ENCODE results near the gene CTTNBP2NL. TPM values are rescaled to one million over a fixed set of nuclear protein-coding genes. Genes with fewer than 3 reads are reported as not detected.
"Not testable (repeated sequence)": the region's sequence is repeated elsewhere in the genome, so short reads cannot be mapped to it uniquely, and the experiment has no call there.

The CTTNBP2NL gene
- polyA plus RNA-seq, 1 experiment: 17.2 TPM

DNA sequence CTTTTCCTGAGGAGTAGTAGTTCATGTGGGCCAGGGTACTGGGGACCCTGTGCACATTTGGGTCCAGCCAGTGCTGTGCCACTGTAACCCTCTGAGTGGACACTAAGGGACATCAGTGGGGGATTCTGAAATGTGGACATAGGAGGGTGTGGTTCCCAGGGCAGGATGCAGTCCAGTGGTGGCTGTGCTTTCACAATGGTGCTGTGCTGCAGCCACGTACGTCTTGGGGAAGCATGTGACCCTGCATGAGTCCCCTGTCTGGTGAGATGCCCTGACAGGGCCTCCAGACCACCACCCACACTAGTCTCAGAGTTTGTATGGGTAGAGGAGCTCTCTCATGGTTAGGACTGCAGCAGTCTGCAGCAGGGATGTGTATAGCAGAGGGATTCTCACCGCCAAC, 75.0 kb downstream of the CTTNBP2NL start:
- POLR2A ChIA-PET: no interaction called here
- H3K4me3 ChIP-seq (ENCODE audit: low read depth, low read length): no peak overlapping the region
- no peaks in the 10 kb centered on the region for H3K36me3 ChIP-seq (ENCODE audit: control insufficient read depth, insufficient read depth, low read length)
- no peak for TF ChIP-seq CTCF (IDR thresholded peaks at IDR 0.05; ENCODE audit: insufficient read depth, low read depth, low read length)
- CTCF ChIA-PET: interaction anchor here (0.7 kb wide), 1 partner anchor 10 kb away, joined by 3 read pairs; no protein-coding TSS in a partner anchor
- DNase-seq (ENCODE audit: low read depth): no peak
- H3K27me3 ChIP-seq (ENCODE audit: control insufficient read depth, insufficient read depth, low read length): no peaks in the 10 kb centered on the region

- CTCF ChIA-PET: interaction anchor here (0.6 to 0.8 kb wide), 2 partner anchors 81 to 198 kb away, joined by 3 to 4 read pairs; no protein-coding TSS in a partner anchor
- TF ChIP-seq CTCF (IDR thresholded peaks at IDR 0.05; ENCODE audit: insufficient read depth, low read depth, low read length): no peak
- POLR2A ChIA-PET: no interaction called here
- Histone ChIP-seq H3K4me3 (ENCODE audit: low read depth, low read length) (no peak overlapping the region), H3K27me3 (ENCODE audit: control insufficient read depth, insufficient read depth, low read length) (no peaks in the 10 kb centered on the region), H3K36me3 (ENCODE audit: control insufficient read depth, insufficient read depth, low read length) (no peaks in the 10 kb centered on the region)
- DNase-seq (ENCODE audit: low read depth): no peak
Measured at GRCh38 chr1:112472142-112472541, 76.1 kb downstream of the CTTNBP2NL start.

GRCh38 chr1:112477550-112477949, 81.5 kb downstream of the CTTNBP2NL start:
- no peak for TF ChIP-seq CTCF (IDR thresholded peaks at IDR 0.05; ENCODE audit: insufficient read depth, low read depth, low read length)
- no peaks in the 10 kb centered on the region for H3K36me3 ChIP-seq (ENCODE audit: control insufficient read depth, insufficient read depth, low read length)
- no peak overlapping the region for H3K4me3 ChIP-seq (ENCODE audit: low read depth, low read length)
- no peak for DNase-seq (ENCODE audit: low read depth)
- CTCF ChIA-PET: interaction anchor here (0.8 to 2.2 kb wide), 2 partner anchors 12 to 196 kb away, joined by 3 to 7 read pairs; no protein-coding TSS in a partner anchor
- POLR2A ChIA-PET: no interaction called here
- H3K27me3 ChIP-seq (ENCODE audit: control insufficient read depth, insufficient read depth, low read length): no peaks in the 10 kb centered on the region

DNA sequence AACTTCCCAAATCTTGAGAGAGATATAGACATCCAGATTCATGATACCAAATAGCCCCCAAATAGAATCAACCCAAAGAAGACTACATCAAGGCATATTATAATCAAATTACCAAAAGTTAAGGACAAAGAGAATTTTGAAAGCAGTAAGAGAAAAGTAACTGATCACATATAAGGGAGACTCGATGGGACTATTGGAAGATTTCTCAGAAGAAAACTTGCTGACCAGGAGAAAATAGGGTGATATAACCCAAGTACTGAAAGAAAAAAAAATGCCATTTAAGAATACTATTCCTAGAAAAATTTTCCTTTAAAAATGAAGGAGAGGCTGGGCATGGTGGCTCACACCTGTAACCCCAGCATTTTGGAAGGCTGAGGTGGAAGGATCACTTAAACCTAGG, 82.3 kb downstream of the CTTNBP2NL start:
- Histone ChIP-seq H3K4me3 (ENCODE audit: low read depth, low read length) (no peak overlapping the region), H3K36me3 (ENCODE audit: control insufficient read depth, insufficient read depth, low read length) (no peaks in the 10 kb centered on the region), H3K27me3 (ENCODE audit: control insufficient read depth, insufficient read depth, low read length) (no peaks in the 10 kb centered on the region)
- POLR2A ChIA-PET: no interaction called here
- no peak for TF ChIP-seq CTCF (IDR thresholded peaks at IDR 0.05; ENCODE audit: insufficient read depth, low read depth, low read length)
- CTCF ChIA-PET: interaction anchor here (0.8 kb wide), 1 partner anchor 195 kb away, joined by 3 read pairs; no protein-coding TSS in a partner anchor
- no peak for DNase-seq (ENCODE audit: low read depth)

- POLR2A ChIA-PET; DNase-seq (ENCODE audit: low read depth); H3K4me3 ChIP-seq (ENCODE audit: low read depth, low read length); H3K36me3 ChIP-seq (ENCODE audit: control insufficient read depth, insufficient read depth, low read length); H3K27me3 ChIP-seq (ENCODE audit: control insufficient read depth, insufficient read depth, low read length): not testable (repeated sequence)
- CTCF ChIA-PET: interaction anchor here (0.9 to 1.0 kb wide), 2 partner anchors 16 to 95 kb away, joined by 3 to 8 read pairs; no protein-coding TSS in a partner anchor
Measured at GRCh38 chr1:112486063-112486462, 90.0 kb downstream of the CTTNBP2NL start.

DNA sequence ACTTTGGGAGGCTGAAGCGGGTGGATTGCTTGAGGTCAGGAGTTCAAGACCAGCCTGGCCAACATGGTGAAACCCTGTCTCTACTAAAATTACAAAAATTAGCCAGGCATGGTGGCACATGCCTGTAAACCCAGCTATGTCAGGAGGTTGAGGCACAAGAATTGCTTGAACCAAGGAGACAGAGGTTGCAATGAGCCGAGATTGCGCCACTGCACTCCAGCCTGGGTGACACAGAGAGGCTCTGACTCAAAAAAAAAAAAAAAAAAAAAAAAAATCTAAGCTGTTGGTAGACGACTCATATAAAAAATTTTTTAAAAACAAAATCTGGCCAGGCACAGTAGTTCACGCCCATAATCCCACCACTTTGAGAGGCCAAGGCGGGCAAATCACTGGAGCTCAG, 91.7 kb downstream of the CTTNBP2NL start:
- not testable (repeated sequence) for DNase-seq (ENCODE audit: low read depth); H3K27me3 ChIP-seq (ENCODE audit: control insufficient read depth, insufficient read depth, low read length); H3K4me3 ChIP-seq (ENCODE audit: low read depth, low read length); H3K36me3 ChIP-seq (ENCODE audit: control insufficient read depth, insufficient read depth, low read length)
- POLR2A ChIA-PET: interaction anchor here (0.6 kb wide), 1 partner anchor 131 kb away, joined by 7 read pairs; no protein-coding TSS in a partner anchor
- CTCF ChIA-PET: interaction anchor here (1.7 kb wide), 1 partner anchor 12 kb away, joined by 6 read pairs; no protein-coding TSS in a partner anchor

Measured in BJ (cell line).